NCI-H2107 treated with DMSO at 0.1 percent for 48 hours (cell line): ENCODE data around the gene LAMA5.

Source experiments
- DNase-seq: peaks from one replicate; lab custom pipeline; 2025; ENCODE audit not compliant: unreplicated experiment; lab: John Stamatoyannopoulos, UW

The LAMA5 gene, protein sequence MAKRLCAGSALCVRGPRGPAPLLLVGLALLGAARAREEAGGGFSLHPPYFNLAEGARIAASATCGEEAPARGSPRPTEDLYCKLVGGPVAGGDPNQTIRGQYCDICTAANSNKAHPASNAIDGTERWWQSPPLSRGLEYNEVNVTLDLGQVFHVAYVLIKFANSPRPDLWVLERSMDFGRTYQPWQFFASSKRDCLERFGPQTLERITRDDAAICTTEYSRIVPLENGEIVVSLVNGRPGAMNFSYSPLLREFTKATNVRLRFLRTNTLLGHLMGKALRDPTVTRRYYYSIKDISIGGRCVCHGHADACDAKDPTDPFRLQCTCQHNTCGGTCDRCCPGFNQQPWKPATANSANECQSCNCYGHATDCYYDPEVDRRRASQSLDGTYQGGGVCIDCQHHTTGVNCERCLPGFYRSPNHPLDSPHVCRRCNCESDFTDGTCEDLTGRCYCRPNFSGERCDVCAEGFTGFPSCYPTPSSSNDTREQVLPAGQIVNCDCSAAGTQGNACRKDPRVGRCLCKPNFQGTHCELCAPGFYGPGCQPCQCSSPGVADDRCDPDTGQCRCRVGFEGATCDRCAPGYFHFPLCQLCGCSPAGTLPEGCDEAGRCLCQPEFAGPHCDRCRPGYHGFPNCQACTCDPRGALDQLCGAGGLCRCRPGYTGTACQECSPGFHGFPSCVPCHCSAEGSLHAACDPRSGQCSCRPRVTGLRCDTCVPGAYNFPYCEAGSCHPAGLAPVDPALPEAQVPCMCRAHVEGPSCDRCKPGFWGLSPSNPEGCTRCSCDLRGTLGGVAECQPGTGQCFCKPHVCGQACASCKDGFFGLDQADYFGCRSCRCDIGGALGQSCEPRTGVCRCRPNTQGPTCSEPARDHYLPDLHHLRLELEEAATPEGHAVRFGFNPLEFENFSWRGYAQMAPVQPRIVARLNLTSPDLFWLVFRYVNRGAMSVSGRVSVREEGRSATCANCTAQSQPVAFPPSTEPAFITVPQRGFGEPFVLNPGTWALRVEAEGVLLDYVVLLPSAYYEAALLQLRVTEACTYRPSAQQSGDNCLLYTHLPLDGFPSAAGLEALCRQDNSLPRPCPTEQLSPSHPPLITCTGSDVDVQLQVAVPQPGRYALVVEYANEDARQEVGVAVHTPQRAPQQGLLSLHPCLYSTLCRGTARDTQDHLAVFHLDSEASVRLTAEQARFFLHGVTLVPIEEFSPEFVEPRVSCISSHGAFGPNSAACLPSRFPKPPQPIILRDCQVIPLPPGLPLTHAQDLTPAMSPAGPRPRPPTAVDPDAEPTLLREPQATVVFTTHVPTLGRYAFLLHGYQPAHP (N-terminal part only)

DNA sequence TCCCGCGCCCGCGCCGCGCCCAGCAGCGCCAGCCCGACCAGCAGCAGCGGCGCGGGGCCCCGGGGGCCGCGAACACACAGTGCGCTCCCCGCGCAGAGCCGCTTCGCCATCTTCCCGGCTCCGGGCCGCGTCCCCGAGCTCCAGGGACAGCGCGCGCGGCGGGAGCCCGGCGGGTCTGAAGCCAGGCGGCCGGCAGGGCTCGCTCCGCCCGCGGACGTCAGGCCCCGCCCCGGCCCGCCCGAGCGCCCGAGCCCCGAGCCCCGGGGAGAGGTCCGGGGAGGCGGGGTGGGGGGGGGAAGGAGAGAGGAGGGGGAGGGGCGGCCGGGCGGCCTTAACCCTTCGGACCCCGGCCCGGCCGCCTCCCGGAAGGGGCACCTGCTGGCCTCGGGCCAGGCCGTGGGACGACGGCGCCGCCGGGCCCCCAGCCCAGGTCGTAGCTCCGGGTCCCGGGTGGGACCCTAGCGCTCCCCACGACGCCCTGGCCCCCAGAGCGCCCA lies at the start of gene LAMA5:
TSS of gene LAMA5 (minus strand) at position 177 of the 497 bp plus-strand sequence. CDS start at position 110, 67 bp downstream.
- DNase-seq, result no peak

DNA sequence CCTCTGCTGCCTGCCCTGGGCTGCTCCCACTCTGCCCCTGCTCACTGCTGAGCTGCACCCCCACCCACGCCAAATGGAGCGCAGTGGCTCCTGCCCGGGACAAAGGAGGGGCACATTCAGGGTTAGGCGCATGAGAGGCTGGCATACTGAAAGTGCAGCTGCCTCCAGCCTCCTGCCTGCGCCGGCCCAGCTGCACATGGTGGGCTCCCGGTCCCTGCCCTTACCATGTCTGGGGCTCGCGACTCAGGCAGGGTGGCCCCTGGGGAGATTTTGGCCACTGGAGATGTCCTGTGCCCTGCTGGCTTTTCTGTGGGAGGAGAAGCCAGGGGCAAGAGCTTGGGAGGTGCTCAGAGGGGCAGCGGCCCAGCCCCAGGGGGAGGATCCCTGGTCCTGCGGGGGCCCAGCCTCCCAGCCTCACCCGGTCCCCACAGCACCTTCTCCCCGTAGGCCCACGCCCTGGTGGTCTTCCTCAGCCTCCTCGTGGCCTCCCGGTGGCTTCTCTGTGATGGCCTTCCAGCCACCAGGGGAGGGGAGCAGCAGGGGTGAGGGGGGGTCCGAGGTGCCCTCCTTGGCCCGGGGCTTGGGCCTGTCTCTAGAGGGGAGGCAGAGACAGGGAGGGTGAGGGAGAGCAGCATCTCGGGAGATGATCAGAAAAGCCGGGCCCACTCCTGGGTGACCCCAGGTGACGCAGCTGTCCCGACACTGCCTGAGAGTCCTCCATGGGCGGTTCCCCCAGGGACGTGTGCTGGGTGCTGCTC lies 48.4 kb upstream of the LAMA5 start:
- DNase-seq, result no peak

- DNase-seq, result no peak
Measured at GRCh38 chr20:62413896-62414481, 46.9 kb upstream of the LAMA5 start.

- DNase-seq, result no peak
Measured at GRCh38 chr20:62413025-62413570, 46.0 kb upstream of the LAMA5 start.

DNA sequence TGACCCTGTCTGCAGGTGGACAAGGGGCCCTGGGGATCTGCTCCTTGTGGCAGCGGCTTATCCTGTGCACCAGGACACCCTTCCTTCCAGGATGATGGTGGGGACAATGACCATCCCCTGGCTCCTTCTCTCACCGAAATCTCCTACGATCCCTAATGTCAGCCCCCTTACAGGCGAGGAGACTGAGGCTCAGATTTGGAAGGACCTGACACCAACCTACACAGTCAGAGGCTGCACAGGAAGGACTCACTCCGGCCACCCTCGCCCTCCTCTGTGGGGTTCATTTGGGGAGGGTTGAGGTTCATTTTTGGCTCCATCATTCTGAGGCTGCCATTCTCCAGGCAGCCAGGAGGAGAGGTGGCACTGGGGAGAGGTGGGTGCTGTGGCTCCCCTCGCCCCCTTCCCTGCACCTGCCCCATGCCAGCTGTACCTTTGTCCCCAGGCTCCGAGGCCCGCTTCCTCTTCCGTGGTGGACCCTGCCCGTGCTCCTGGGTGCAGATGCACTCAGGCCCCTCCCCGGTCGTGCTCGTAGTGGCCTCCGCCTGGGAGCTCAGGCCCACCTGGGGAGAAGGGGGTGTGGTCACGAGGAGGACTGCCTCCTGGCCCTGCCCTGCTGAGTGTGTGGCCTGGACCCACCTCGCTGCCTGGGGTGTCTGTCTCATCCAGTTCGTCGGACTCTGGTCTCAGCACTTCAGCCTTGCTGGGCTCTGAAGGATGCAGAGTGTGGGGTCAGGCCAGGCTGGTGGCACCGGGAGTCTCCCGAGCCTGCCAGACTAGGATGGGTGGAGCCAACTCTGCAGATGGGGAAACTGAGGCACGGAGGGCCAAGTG lies 45.3 kb upstream of the LAMA5 start:
- no peak for DNase-seq

GRCh38 chr20:62411479-62412193 lies 44.5 kb upstream of the LAMA5 start:
- peak; percentile 7 for DNase-seq

DNA sequence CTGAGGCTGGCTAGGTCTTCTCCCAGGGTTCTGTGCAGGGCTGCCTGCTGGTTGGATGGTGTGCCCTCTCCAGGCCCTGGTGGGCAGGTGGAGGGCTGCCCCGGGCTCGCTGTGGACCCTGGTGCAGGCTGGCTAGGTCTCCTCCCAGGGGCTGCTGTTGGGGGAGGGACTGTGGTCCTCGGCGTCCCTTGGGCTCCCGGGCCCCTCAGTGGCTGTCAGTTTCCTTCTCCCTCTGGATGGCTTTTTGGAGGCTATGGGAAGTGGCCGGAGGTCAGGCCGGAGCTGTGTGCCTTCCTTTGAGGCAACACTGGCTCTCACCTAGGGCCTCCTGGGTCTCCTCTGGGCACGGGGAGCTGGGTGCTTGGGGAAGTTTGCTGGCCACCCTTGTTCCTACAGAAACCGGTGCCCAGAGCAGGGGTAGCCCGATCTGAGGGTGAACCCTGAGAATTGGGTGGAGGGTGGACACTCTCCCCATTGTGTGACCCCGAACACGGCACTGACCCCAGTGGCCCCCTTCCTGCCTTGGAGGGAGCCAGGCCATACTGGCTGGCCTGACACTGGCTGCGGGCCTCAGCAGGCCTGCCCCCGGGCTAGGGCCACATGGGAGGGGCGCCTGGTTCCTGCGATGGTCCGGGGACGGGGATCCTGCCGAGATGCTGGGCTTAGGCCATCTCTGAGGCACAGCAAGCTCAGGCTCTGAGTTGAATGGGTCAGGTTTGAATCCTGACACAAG lies 43.8 kb upstream of the LAMA5 start:
- DNase-seq, result no peak

DNA sequence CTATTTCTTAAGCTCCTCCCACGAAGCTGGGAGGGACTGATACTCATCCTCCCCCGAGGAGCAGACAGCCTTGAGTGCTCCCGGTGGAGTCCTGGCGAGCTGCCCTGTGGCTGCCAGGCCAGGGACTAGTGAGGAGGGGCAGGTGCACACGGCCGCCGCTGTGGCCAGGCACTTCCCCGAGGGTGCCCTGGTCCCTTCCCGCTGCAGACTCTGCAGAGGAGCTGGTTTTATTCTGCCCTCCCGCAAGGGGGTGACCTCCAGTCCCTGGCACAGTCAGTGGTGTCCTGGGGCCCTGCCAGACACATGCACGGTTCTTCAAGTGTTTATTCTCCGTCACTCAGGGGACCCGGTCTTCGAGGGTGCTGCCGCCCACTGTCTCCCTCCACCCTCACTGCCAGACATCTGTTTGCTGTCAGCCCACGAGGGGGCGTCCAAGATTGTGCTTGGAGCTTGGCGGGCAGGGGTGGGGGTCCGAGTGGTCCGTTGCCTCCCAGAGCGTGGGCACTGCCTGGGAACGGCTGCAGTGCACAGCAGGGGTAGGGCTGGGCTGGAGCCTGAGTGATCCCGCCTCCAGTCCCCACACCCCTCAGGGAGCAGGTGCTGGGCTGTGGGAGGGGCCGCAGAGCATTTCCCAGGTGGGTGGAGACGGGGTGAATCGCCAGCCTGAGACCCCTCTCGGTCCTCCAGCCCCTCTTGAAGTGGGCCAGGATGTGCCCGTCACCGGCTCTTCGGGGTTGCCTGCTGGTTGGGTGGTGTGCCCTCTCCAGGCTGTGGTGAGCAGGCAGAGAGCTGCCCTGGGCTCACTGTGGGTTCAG lies 43.0 kb upstream of the LAMA5 start:
- peak; percentile 59 for DNase-seq

DNA sequence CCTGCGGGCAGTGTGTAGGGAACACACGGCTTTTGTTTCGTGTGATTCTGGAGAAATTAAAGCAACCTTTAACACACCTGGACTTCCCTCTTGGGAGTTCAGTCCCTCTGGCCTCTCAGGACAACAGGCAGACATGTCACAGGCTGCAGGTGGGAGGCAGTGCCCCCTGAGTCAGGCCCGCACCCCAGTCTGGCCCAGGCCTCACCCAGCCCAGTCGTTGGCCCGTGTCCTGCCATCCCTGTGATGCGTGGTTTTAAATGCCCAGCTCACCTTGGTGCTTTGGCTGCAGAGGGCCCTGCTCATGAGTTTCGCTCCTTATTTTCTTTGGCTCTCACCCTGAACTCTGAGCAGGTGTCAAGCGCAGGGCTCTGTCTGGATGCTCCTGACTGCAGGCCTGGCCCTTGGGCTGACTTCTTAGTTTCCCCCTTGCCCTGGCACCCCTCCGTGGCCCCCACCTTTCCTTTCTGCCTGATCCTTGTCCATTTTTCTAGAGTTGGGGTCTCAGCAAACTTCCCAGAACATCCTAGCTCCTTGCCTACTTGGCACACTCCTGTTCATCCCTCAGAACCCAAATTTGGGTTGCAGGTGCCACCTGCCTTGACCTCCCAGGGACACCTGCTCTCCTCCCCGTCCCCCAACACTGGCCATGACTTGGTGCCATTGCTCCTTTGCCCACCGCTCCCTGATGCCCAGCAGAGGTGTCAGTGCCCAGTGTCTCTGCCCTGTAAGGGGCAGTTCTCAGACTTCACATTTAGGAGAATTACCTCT lies 42.2 kb upstream of the LAMA5 start:
- no peak for DNase-seq

GRCh38 chr20:62408640-62409039 lies 41.5 kb upstream of the LAMA5 start:
- DNase-seq, result no peak

DNA sequence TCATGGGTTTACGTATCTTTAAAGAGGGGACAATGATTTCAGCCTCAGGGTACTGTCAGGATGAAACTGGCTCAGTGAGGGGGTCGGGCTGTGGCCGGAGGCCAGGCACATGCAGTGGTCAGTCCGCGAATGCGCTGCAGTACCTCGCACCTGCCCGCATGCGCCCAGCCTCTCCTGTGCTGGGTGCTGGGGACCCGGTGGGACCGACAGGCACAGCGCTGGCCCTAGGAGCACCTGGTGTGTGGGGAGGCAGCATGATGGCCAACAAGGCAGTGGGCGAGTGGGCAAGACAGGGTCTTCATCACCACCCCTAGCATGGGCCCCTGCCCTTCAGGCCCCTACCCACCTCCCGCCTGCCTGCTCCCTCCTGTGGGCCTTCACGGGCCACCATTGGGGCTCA lies 40.9 kb upstream of the LAMA5 start:
- DNase-seq, result no peak

DNA sequence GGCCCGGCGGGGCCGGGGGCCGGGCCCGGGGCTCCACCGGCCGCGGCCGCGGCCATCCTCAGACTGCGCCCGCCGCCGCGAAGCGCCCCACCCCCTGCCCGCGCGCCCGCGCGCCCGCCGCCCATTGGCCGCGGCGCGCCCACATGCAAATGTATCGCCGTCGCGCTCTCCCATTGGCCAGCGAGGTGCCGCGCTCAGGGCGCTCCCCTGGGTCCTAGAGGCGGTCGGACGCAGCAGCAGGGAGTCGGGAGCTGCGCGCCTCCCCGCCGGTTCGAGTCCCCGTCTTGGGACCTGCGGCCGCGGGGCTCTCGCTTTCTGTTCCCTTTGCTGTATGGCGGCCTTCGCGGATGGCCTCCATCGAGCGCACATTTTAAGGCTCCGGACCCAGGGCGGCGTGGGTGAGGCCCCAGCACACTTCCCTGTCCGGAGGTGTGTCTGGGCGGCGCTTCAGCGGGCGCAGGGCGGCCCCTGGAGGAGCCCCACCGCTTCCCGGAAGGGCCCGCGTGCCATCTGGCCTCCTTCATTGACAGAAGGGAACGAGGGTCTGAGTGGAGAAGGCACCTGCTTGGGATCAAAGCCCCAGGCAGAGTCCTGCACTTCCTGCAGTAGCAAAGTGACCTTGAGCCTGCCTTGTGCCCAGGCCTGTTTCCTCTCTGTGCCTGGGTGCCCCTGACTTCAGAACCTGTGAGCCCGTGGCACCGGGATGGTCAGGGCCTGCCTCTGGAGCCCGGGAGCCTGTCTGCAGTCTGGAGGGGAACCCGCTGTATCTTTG lies 40.3 kb upstream of the LAMA5 start, which contains the start of gene CABLES2:
TSS of gene CABLES2 (minus strand) at position 65 of the 772 bp plus-strand sequence. CDS start at position 56, 9 bp downstream.
- peak; percentile 76 for DNase-seq

DNA sequence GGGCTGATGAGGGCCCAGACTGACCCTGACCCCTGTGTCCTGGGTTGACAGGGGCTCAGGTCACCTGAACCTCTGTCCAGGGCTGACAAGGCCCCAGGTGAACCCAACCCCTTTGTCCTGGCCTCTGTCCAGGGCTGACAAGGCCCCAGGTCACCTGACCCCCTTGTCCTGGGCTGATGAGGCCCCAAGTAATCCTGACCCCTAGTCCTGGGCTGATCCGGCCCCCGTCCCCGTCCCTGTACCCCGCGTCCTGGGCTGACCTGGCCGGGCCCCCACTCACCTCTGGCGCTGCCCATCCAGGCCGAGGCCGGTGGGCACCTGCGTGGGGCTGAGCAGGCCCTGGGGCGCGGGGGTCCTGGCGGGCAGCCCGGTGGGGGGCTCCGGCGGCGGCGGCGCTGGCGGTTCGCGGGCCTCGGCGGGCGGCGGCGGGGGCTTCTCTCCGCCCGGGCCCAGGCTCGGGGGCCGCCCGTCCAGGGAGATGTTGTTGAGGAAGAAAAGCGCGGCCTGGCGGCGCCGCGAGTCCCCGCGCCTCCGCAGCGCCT lies 39.6 kb upstream of the LAMA5 start:
- DNase-seq, result no peak

DNA sequence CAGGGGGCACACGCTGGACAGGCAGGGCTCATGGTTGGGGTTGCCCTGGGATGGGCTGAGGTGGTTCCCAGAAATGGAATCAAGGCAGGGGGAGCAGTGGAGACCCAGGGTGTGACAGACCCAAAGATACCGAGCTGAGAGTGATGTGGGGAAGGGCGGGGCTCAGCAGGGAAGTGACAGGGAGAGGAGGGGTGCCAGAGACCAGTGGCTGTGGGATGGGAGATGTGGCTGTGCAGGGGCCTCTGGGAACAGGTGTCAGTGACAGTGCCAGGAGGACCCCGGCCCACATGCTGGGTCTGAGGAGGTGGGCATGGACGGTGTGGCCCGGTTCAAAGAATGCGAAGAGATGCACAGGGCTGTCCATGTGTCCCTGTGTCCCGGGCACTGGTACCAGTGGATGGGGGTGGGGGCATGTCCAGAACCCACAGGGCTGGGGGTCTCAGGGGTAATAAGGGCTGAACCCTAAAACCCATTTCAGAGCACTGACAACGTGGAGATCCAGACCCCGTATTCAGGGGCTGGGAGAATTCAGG lies 38.9 kb upstream of the LAMA5 start:
- no peak for DNase-seq
